Measurements from ENCODE around the gene PRKCA.

PRKCA gene

DNA sequence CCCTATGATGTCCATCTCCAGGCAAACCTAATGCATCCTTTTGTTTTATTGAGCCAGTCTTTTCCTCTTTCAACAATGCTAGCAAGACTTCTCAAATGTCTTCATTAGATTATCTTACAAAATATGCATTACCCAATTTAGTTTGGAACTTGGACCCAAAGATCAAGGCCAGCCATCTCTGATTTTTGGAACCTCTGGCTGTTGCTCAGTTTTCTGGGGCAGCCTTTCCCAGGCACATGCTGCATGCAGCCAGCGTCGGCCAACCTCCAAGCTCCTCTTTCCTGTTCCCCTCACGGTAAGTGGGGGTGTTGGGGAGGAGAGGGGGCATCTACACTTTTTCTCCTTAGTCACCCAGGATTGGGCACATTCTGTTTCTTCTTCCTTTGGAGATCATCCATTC lies 189.3 kb downstream of the PRKCA start:
- Histone ChIP-seq H3K27ac (ENCODE audit: low read length) (no peak overlapping the region), H3K27me3 (ENCODE audit: control insufficient read depth in 1 of 2, insufficient read depth in 2 of 2, low read length in 2 of 2) (no peaks in the 10 kb centered on the region), H3K4me3 (ENCODE audit: low read length in 2 of 2) (no peak overlapping the region), H3K4me1 (ENCODE audit: control insufficient read depth, insufficient read depth, low read length) (peaks cover 3% of the 10 kb centered on the region), H3K9me3 (ENCODE audit: control insufficient read depth in 2 of 2, low read length in 2 of 2) (no peaks in the 10 kb centered on the region), H3K36me3 (ENCODE audit: control insufficient read depth in 2 of 2, insufficient read depth in 2 of 2, low read length in 2 of 2) (no peaks in the 10 kb centered on the region), H3K9ac (ENCODE audit: low read length in 2 of 2) (no peak overlapping the region)

DNA sequence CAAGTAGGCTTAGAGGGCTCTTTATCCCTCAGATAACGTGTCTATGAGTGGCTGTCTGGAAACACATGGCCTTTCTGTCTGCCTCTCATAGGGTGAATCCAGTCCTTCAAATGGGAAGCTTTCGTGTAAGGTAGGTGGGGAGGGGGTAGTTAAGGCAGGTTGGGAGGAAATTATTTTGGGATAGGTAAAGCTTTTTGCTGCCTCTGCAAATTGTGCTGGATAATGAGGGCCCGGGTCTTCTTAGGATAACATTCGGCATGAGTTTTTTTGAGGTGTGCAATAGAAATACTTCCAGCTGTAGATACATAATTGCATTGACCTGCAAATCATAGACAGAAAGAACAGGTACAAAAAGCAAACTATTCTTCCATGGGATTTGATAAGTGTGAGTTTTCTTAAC lies 189.7 kb downstream of the PRKCA start:
- no peak overlapping the region for H3K27ac ChIP-seq (ENCODE audit: low read length)
- no peak overlapping the region for H3K4me3 ChIP-seq (ENCODE audit: low read length in 2 of 2)
- H3K4me1 ChIP-seq (ENCODE audit: control insufficient read depth, insufficient read depth, low read length): peaks cover 3% of the 10 kb centered on the region
- no peaks in the 10 kb centered on the region for H3K9me3 ChIP-seq (ENCODE audit: control insufficient read depth in 2 of 2, low read length in 2 of 2)
- H3K9ac ChIP-seq (ENCODE audit: low read length in 2 of 2): no peak overlapping the region
- no peaks in the 10 kb centered on the region for H3K27me3 ChIP-seq (ENCODE audit: control insufficient read depth in 1 of 2, insufficient read depth in 2 of 2, low read length in 2 of 2)
- H3K36me3 ChIP-seq (ENCODE audit: control insufficient read depth in 2 of 2, insufficient read depth in 2 of 2, low read length in 2 of 2): no peaks in the 10 kb centered on the region

DNA sequence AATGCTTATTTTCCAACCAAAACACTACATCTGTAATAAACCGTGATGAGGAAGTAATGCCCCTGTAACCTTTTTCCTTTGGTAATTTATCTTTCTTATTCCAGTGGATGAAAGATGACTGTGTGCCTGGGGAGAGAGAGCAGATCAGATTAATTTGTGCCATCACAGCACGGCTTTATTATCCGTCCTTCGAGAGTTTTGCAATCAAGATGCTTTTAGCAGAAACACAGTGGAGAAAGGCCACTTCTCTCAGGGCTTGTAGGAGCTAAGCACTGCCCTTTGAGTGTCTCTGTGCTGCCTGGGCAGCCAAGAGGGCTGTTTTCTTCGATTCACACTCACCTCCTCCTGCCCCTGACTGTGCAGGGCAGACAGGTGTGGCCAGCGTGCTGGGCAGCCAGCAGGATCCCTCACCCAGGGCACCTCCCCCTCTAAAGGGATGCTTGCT lies 190.2 kb downstream of the PRKCA start:
- H3K4me1 ChIP-seq (ENCODE audit: control insufficient read depth, insufficient read depth, low read length): peaks cover 3% of the 10 kb centered on the region
- H3K27me3 ChIP-seq (ENCODE audit: control insufficient read depth in 1 of 2, insufficient read depth in 2 of 2, low read length in 2 of 2): no peaks in the 10 kb centered on the region
- H3K36me3 ChIP-seq (ENCODE audit: control insufficient read depth in 2 of 2, insufficient read depth in 2 of 2, low read length in 2 of 2): no peaks in the 10 kb centered on the region
- H3K9me3 ChIP-seq (ENCODE audit: control insufficient read depth in 2 of 2, low read length in 2 of 2): no peaks in the 10 kb centered on the region
- H3K4me3 ChIP-seq (ENCODE audit: low read length in 2 of 2): no peak overlapping the region
- H3K27ac ChIP-seq (ENCODE audit: low read length): no peak overlapping the region
- H3K9ac ChIP-seq (ENCODE audit: low read length in 2 of 2): no peak overlapping the region

DNA sequence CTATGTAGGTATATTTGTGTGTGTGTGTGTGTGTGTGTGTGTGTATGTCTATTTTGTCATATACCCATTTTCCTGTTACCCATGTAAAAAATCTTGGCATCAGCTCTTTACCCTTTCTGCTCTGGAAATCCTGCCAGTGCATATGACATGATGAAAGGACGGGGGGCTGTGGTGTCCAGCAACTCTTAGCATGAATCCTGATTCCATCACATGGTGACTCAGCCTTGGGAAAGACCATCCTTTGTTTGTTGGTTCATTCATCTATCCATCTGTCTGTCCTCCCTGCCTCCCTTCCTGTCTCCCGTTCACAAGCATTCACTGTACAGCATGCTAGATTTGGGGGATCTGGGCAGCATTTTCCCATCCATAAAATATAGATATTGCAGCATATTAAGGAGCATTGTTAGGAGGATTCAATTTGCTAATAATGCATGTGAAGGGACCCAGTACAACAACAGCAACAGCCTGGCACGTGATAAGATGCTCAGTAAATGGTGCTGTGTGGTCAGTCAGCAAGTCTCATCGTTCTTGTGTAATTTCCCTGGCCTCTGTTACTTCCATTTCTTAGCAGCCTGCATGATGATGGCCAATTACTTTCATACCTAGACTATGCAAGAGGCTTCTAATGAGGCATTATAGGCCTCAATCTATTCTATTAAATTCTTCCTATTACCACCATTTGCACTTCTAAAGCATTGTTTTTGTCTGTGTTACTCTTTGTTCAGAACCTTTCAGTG lies 191.0 kb downstream of the PRKCA start:
- H3K4me3 ChIP-seq (ENCODE audit: low read length in 2 of 2): no peak overlapping the region
- H3K36me3 ChIP-seq (ENCODE audit: control insufficient read depth in 2 of 2, insufficient read depth in 2 of 2, low read length in 2 of 2): no peaks in the 10 kb centered on the region
- no peak overlapping the region for H3K27ac ChIP-seq (ENCODE audit: low read length)
- H3K4me1 ChIP-seq (ENCODE audit: control insufficient read depth, insufficient read depth, low read length): peaks cover 3% of the 10 kb centered on the region
- H3K9me3 ChIP-seq (ENCODE audit: control insufficient read depth in 2 of 2, low read length in 2 of 2): no peaks in the 10 kb centered on the region
- no peaks in the 10 kb centered on the region for H3K27me3 ChIP-seq (ENCODE audit: control insufficient read depth in 1 of 2, insufficient read depth in 2 of 2, low read length in 2 of 2)
- no peak overlapping the region for H3K9ac ChIP-seq (ENCODE audit: low read length in 2 of 2)

DNA sequence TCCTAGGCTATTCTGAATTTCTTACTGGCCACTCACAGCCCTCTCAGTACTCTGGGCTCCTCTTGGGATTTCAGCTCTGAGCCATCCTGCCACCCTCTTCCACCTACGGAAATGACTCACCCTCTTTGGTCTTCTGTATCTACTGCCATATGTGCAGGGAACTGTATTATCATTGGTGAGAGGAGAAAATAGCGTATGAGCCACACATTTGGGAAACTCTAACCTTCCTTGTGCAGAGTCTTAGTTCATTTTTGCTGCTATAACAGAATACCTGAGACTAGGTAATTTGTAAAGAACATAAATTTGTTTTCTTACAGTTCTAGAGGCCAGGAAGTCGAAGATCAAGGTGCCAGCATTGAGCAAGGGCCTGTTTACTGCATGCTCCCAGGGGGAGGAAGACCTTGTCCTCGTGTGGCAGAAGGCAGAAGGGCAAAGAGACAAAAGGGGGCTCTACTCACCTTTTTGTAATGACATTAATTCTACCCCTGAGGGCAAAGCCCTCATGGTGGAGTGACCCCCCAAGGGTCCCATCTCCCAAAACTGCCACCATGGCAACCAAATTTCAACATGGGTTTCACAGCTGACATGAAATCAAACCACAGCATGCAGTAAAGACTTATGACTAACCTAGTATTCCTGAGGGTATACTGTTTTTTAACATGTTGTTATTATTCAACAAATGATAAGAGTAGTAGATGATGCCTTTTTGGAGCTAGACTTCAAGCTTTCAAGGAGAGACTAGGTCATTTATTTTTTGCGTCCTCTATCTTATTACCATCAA lies 191.8 kb downstream of the PRKCA start:
- Histone ChIP-seq H3K9ac (ENCODE audit: low read length in 2 of 2) (no peak overlapping the region), H3K9me3 (ENCODE audit: control insufficient read depth in 2 of 2, low read length in 2 of 2) (no peaks in the 10 kb centered on the region), H3K27me3 (ENCODE audit: control insufficient read depth in 1 of 2, insufficient read depth in 2 of 2, low read length in 2 of 2) (no peaks in the 10 kb centered on the region), H3K4me1 (ENCODE audit: control insufficient read depth, insufficient read depth, low read length) (peaks cover 3% of the 10 kb centered on the region), H3K4me3 (ENCODE audit: low read length in 2 of 2) (no peak overlapping the region), H3K36me3 (ENCODE audit: control insufficient read depth in 2 of 2, insufficient read depth in 2 of 2, low read length in 2 of 2) (no peaks in the 10 kb centered on the region), H3K27ac (ENCODE audit: low read length) (no peak overlapping the region)

DNA sequence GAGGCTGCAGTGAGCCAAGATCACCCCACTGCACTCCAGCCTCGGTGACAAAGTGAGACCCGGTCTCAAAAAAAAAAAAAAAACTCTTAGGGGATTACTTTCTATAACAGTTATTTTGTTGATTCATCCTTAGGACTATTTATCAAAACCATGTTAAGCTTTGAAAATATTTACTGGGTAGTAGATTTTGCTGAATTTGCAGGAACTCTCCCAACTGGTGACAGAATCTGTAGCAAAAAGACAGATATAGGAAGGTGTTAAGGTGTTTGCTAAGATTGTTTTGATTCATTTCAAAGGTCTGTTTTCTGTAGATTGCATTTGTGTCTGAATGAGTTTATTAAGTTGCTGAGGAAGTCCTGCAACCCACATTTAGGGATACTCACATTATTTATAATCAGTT lies 192.6 kb downstream of the PRKCA start:
- H3K4me3 ChIP-seq (ENCODE audit: low read length in 2 of 2): no peak overlapping the region
- H3K9ac ChIP-seq (ENCODE audit: low read length in 2 of 2): no peak overlapping the region

DNA sequence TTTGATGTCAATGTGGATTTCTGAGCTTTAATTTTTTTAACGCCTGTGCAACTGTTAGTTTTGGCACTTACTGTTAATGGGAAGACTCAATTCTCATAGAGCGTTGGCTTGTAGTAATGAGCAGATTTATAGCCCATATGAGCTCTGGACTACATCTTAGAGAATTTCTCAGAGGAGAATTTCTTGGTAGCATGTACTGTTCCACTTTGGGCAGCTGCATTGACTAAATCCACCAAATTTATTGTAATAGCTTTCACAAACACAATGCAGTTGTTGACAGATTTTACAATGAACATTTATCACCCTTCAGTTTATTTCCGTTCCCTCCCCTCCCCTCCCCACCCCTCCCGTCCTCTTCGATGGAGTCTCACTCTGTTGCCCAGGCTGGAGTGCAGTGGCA lies 193.9 kb downstream of the PRKCA start:
- no peaks in the 10 kb centered on the region for H3K9me3 ChIP-seq (ENCODE audit: control insufficient read depth in 2 of 2, low read length in 2 of 2)
- H3K4me1 ChIP-seq (ENCODE audit: control insufficient read depth, insufficient read depth, low read length): peaks cover 3% of the 10 kb centered on the region
- no peak overlapping the region for H3K4me3 ChIP-seq (ENCODE audit: low read length in 2 of 2)
- no peak overlapping the region for H3K27ac ChIP-seq (ENCODE audit: low read length)
- no peaks in the 10 kb centered on the region for H3K27me3 ChIP-seq (ENCODE audit: control insufficient read depth in 1 of 2, insufficient read depth in 2 of 2, low read length in 2 of 2)
- H3K9ac ChIP-seq (ENCODE audit: low read length in 2 of 2): no peak overlapping the region
- H3K36me3 ChIP-seq (ENCODE audit: control insufficient read depth in 2 of 2, insufficient read depth in 2 of 2, low read length in 2 of 2): no peaks in the 10 kb centered on the region

More for the DNA sequence above, 192.6 kb downstream of the PRKCA start:
- Histone ChIP-seq H3K27me3 (ENCODE audit: control insufficient read depth in 1 of 2, insufficient read depth in 2 of 2, low read length in 2 of 2) (no peaks in the 10 kb centered on the region), H3K27ac (ENCODE audit: low read length) (no peak overlapping the region), H3K36me3 (ENCODE audit: control insufficient read depth in 2 of 2, insufficient read depth in 2 of 2, low read length in 2 of 2) (no peaks in the 10 kb centered on the region), H3K4me1 (ENCODE audit: control insufficient read depth, insufficient read depth, low read length) (peaks cover 3% of the 10 kb centered on the region), H3K9me3 (ENCODE audit: control insufficient read depth in 2 of 2, low read length in 2 of 2) (no peaks in the 10 kb centered on the region)

DNA sequence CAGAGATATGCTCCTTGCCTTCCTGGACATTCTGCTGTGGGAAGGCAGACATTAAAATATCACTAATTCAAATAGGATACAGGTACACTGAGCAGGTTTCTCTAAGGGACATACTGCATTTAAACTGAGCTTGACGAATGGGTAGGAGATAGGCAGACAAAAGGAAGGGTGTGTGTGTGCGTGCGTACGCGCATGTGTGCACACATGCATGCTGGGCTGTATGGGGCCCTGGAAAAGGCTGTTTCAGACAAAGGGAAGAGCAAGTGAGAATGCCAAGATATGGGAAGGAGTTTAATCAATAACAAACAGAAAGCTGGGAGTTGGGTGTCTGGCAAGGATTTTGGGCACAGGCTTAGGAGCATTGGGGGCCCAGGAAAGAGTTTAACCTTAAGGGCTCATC lies 196.2 kb downstream of the PRKCA start:
- no peak overlapping the region for H3K4me3 ChIP-seq (ENCODE audit: low read length in 2 of 2)
- no peak overlapping the region for H3K27ac ChIP-seq (ENCODE audit: low read length)
- H3K4me1 ChIP-seq (ENCODE audit: control insufficient read depth, insufficient read depth, low read length): no peaks in the 10 kb centered on the region
- no peaks in the 10 kb centered on the region for H3K27me3 ChIP-seq (ENCODE audit: control insufficient read depth in 1 of 2, insufficient read depth in 2 of 2, low read length in 2 of 2)
- no peaks in the 10 kb centered on the region for H3K36me3 ChIP-seq (ENCODE audit: control insufficient read depth in 2 of 2, insufficient read depth in 2 of 2, low read length in 2 of 2)
- no peak overlapping the region for H3K9ac ChIP-seq (ENCODE audit: low read length in 2 of 2)
- no peaks in the 10 kb centered on the region for H3K9me3 ChIP-seq (ENCODE audit: control insufficient read depth in 2 of 2, low read length in 2 of 2)

DNA sequence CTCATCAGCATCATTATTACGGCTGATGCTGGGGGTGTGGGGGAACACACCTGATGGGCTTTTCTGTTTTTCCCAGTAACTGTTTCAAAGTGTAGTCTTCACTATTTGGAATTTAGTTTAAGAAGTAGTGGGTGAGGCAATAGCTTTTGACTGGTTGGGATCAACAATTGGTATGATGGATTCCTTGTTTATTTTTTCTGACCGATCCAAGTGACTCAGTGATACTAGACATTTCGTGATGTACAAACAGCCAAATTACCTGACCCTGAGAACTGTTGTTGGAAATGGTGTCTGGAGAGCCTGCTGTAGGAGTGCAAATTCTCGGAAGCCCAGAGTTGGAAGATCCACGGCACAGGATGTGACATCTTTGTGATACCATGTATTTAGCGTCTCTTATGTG lies 204.2 kb downstream of the PRKCA start:
- no peaks in the 10 kb centered on the region for H3K9me3 ChIP-seq (ENCODE audit: control insufficient read depth in 2 of 2, low read length in 2 of 2)
- no peaks in the 10 kb centered on the region for H3K27me3 ChIP-seq (ENCODE audit: control insufficient read depth in 1 of 2, insufficient read depth in 2 of 2, low read length in 2 of 2)
- no peak overlapping the region for H3K27ac ChIP-seq (ENCODE audit: low read length)
- no peak overlapping the region for H3K4me3 ChIP-seq (ENCODE audit: low read length in 2 of 2)
- H3K36me3 ChIP-seq (ENCODE audit: control insufficient read depth in 2 of 2, insufficient read depth in 2 of 2, low read length in 2 of 2): no peaks in the 10 kb centered on the region
- H3K9ac ChIP-seq (ENCODE audit: low read length in 2 of 2): no peak overlapping the region
- peaks cover 22% of the 10 kb centered on the region for H3K4me1 ChIP-seq (ENCODE audit: control insufficient read depth, insufficient read depth, low read length)

DNA sequence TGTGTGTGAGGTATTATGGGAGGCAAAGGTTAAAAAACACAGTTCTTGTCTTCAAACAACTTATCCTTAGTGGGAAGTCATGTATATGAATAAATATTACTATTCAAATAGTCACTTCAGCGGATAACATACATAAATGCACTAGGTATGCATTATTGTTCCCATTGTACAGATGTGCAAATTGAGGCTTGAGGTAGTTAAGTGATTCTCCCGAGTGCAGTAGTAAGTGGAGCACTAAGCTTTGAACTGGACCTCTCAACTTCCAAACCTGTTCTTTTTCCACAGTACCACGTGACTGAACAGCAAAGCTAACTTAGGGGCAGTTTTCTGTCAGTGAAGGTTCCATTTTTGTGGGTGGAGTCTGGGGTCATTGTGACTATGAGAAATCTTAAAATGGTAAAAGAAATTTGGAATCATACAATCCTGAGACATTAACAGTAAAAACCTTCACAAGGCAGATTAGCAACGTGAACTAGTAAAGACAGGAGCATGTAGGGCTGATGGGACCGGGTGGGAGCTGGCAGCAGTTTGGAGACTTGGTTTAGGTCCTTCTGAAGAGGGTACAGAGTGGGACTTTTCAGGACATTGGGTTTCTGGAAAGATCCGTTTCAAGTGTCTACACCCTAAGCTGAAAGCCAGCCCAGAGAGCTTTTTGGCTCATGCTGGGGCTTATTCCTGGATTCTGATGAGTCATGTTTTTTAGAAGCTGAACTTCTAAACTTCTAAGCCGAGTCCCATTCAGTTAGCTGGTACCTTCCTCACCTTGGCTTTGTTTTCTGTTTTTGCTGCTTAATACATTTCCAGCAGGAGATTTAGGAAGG lies 204.9 kb downstream of the PRKCA start:
- H3K27me3 ChIP-seq (ENCODE audit: control insufficient read depth in 1 of 2, insufficient read depth in 2 of 2, low read length in 2 of 2): no peaks in the 10 kb centered on the region
- peaks cover 22% of the 10 kb centered on the region for H3K4me1 ChIP-seq (ENCODE audit: control insufficient read depth, insufficient read depth, low read length)
- H3K36me3 ChIP-seq (ENCODE audit: control insufficient read depth in 2 of 2, insufficient read depth in 2 of 2, low read length in 2 of 2): no peaks in the 10 kb centered on the region
- H3K4me3 ChIP-seq (ENCODE audit: low read length in 2 of 2): peak overlapping the region in 1 of 2 donors; percentile 4
- no peak overlapping the region for H3K9ac ChIP-seq (ENCODE audit: low read length in 2 of 2)
- H3K9me3 ChIP-seq (ENCODE audit: control insufficient read depth in 2 of 2, low read length in 2 of 2): no peaks in the 10 kb centered on the region
- H3K27ac ChIP-seq (ENCODE audit: low read length): peak overlapping the region; percentile 7
